Sigmoid colon (tissue), 7 donors: ENCODE data around the gene ZNF830. TPM values are rescaled to one million over a fixed set of nuclear protein-coding genes. Genes with fewer than 3 reads are reported as not detected.

ENCODE experiments used
- DNase-seq: peaks from one replicate; pipeline ENCODE4 v3.0.0-alpha.2; 2019
- H3K27ac ChIP-seq, 4 donors: fragments of 200-600 bp; sonication (generic); one replicate each; pipeline ENCODE4 v1.5.1; 2016 to 2019; ENCODE audit warnings: mild to moderate bottlenecking in 1 of 4
- H3K27me3 ChIP-seq, 3 donors: fragments of 200-600 bp; sonication (generic); one replicate each; pipeline ENCODE4 v1.5.1; 2019; ENCODE audit warnings: mild to moderate bottlenecking in 1 of 3
- H3K36me3 ChIP-seq, 4 donors: fragments of 200-600 bp; sonication (generic); one replicate each; pipeline ENCODE4 v1.5.1; 2016 to 2019
- H3K4me1 ChIP-seq, 4 donors: fragments of 200-600 bp; sonication (generic); one replicate each; pipeline ENCODE4 v1.5.1; 2017 to 2019
- H3K4me3 ChIP-seq, 4 donors: fragments of 200-600 bp; sonication (generic); one replicate each; pipeline ENCODE4 v1.5.1; 2017 to 2019; ENCODE audit warnings: mild to moderate bottlenecking in 2 of 4, moderate library complexity in 1 of 4
- H3K9me3 ChIP-seq, 4 donors: fragments of 200-600 bp in 3 of 4; sonication (generic) in 3 of 4; one replicate each; pipeline versions ENCODE4 v1.5.1 to v1.6.1; 2013 to 2019
- CTCF ChIP-seq, 4 experiments: fragments of 450-650 bp in 3 of 4; fragments of 200-600 bp in 1 of 4; IDR thresholded peaks; one replicate each; pipeline ENCODE4 v1.5.1; 2016 to 2019; ENCODE audit warnings: antibody characterized with exemption in 4 of 4, mild to moderate bottlenecking in 3 of 4, moderate library complexity in 2 of 4
- EP300 ChIP-seq, 4 donors: sonication (generic); formaldehyde crosslinking; IDR thresholded peaks; one replicate each; pipeline ENCODE4 v1.6.1; 2017; ENCODE audit warnings: antibody characterized with exemption in 4 of 4
- POLR2A ChIP-seq, 2 donors: fragments of 450-650 bp; IDR thresholded peaks; one replicate each; pipeline ENCODE4 v1.6.1; 2016; ENCODE audit warnings: antibody characterized with exemption in 2 of 2, mild to moderate bottlenecking in 2 of 2, moderate library complexity in 2 of 2
- POLR2AphosphoS5 ChIP-seq, 4 donors: sonication (generic); formaldehyde crosslinking; IDR thresholded peaks; one replicate each; pipeline ENCODE4 v1.6.1; 2017; ENCODE audit warnings: antibody characterized with exemption in 4 of 4
- WGBS, 2 donors: extraction: QIAGEN DNeasy Blood & Tissue Kit; methylation state at CpG; one replicate each; pipeline ENCODE4 v1.1.7; 2013; 5-methylcytosine and 5-hydroxymethylcytosine counted together
- intact Hi-C: fragments of 100-400 bp; cut with DNase I; formaldehyde crosslinking; loops from one replicate; pipeline ENCODE4 v1.15.1; 2023
- polyA plus RNA-seq, 3 donors: library from polyadenylated mRNA; stranded (reverse); fragments of 200-250 nt; gene quantifications; one replicate each; pipeline ENCODE4 v1.2.3, GENCODE V29; 2013
- total RNA-seq, 4 donors: library from RNA; depleted of rRNA; stranded (reverse); fragments of >200 nt; gene quantifications; one replicate each; pipeline ENCODE4 v1.1.0, GENCODE V29; 2016
- donor health status: healthy with polysubstance abuse.
- donor health status: Bipolar disorder and iron deficiency.
- donor health status: healthy.

The ZNF830 gene
- total and polyA plus RNA-seq, 7 donors = 7.2 to 14.3 (median 12.4) TPM

GRCh38 chr17:34974179-34974578 is 12.8 kb downstream of the ZNF830 start:
- TF ChIP-seq EP300 (IDR thresholded peaks at IDR 0.05) = no peak
- TF ChIP-seq POLR2AphosphoS5 (IDR thresholded peaks at IDR 0.05) = no peak
- TF ChIP-seq POLR2A (IDR thresholded peaks at IDR 0.05) = no peak
- no peak for TF ChIP-seq CTCF (IDR thresholded peaks at IDR 0.05)
- Histone ChIP-seq H3K36me3 (no peaks in the 10 kb centered on the region), H3K27me3 (no peaks in the 10 kb centered on the region), H3K4me1 (peaks cover 0 to under 1% (median 0%) of the 10 kb centered on the region in 4 donors), H3K9me3 (no peaks in the 10 kb centered on the region), H3K27ac (no peak overlapping the region), H3K4me3 (no peak overlapping the region)
- no peak for DNase-seq
- intact Hi-C loops = no loop called here
- WGBS, 2 donors = 20 to 37% methylated on average over 2 of the region's 2 CpGs

GRCh38 chr17:34974794-34975785 is 13.8 kb downstream of the ZNF830 start:
- Histone ChIP-seq H3K27me3 (no peaks in the 10 kb centered on the region), H3K4me3 (no peak overlapping the region), H3K9me3 (no peaks in the 10 kb centered on the region), H3K27ac (no peak overlapping the region), H3K36me3 (no peaks in the 10 kb centered on the region), H3K4me1 (peaks cover 0 to 9% (median 7%) of the 10 kb centered on the region in 4 donors)
- 85 to 92% methylated on average over 3 of the region's 3 CpGs for WGBS, 2 donors
- TF ChIP-seq POLR2A (IDR thresholded peaks at IDR 0.05) (no peak), CTCF (IDR thresholded peaks at IDR 0.05) (no peak), EP300 (IDR thresholded peaks at IDR 0.05) (no peak)
- no peak for DNase-seq
- intact Hi-C loops = no loop called here

- Histone ChIP-seq H3K27me3 (no peaks in the 10 kb centered on the region), H3K36me3 (peaks cover 0 to 9% (median 0%) of the 10 kb centered on the region in 4 donors), H3K4me1 (peaks cover 0 to 36% (median 28%) of the 10 kb centered on the region in 4 donors), H3K9me3 (no peaks in the 10 kb centered on the region), H3K27ac (peak overlapping the region in 3 of 4 donors; percentile 94 to 98 (median 98)), H3K4me3 (no peak overlapping the region)
- TF ChIP-seq CTCF (IDR thresholded peaks at IDR 0.05) (no peak), POLR2A (IDR thresholded peaks at IDR 0.05) (no peak), POLR2AphosphoS5 (IDR thresholded peaks at IDR 0.05) (no peak)
- intact Hi-C loops = no loop called here
- DNase-seq = no peak
- WGBS, 2 donors = 91 to 95% methylated on average over 7 of the region's 7 CpGs
Measured at GRCh38 chr17:34979153-34979552, 17.8 kb downstream of the ZNF830 start.

GRCh38 chr17:34979650-34980352 is 18.5 kb downstream of the ZNF830 start:
- peak in 1 of 2 donors; percentile 89 for TF ChIP-seq POLR2A (IDR thresholded peaks at IDR 0.05)
- no peak for TF ChIP-seq POLR2AphosphoS5 (IDR thresholded peaks at IDR 0.05)
- TF ChIP-seq CTCF (IDR thresholded peaks at IDR 0.05) = no peak
- TF ChIP-seq EP300 (IDR thresholded peaks at IDR 0.05) = no peak
- DNase-seq = no peak
- intact Hi-C loops = loop anchor here (1.0 to 10.0 kb wide), 5 partner anchors 17 to 589 kb away; partner anchors contain the start of genes CCT6B, SLFN5 and ZNF830

More at GRCh38 chr17:34979650-34980352, 18.5 kb downstream of the ZNF830 start:
- Histone ChIP-seq H3K4me1 (peaks cover 0 to 36% (median 28%) of the 10 kb centered on the region in 4 donors), H3K27me3 (no peaks in the 10 kb centered on the region), H3K27ac (peak overlapping the region; percentile 94 to 98 (median 96)), H3K36me3 (peaks cover 0 to 9% (median 0%) of the 10 kb centered on the region in 4 donors), H3K9me3 (no peaks in the 10 kb centered on the region), H3K4me3 (peak overlapping the region; percentile 74 to 80 (median 77))
- 21 to 25% methylated on average over 15 of the region's 15 CpGs for WGBS, 2 donors
